DMS 273 (cell line): Measurements from ENCODE around the gene ITGB6.

Experiments
- DNase-seq: peaks from one replicate; lab custom pipeline; 2025; ENCODE audit not compliant: unreplicated experiment; lab: John Stamatoyannopoulos, UW

ITGB6 gene

DNA sequence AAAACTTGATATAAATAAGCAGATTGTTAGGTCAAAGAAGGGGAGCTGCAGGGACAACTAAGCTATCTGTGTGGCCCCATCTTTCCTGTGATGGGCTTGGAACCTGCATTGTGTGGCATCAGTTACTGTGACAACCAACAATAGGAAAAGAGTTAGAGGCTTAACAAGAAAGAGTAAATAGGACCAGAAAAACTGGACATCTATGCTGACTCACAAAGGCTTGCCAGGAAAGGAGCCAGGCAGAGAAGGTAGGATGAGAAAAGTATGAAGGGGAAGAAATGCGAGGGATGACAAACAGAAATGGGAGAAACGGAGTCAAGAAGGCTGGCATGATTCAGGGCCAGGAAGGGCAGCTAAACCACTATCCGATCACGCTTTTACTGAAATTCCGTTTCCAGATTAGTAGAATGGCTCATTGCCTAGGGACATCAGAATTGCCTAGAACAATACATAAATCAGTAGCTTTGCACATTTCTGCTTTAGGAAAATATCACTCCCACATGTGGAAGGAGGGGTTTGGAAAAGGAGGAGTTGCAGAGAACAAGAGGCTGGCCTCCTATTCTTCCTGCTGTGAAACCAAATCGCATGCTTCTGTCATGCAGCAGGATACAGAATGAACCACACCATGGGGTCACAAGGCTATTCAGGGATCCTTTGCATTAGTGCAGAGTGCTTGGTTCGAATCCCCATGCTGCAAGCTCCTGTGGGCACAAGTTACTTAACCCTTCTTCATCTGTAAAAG, 144.9 kb downstream of the ITGB6 start:
- DNase-seq: no peak

DNA sequence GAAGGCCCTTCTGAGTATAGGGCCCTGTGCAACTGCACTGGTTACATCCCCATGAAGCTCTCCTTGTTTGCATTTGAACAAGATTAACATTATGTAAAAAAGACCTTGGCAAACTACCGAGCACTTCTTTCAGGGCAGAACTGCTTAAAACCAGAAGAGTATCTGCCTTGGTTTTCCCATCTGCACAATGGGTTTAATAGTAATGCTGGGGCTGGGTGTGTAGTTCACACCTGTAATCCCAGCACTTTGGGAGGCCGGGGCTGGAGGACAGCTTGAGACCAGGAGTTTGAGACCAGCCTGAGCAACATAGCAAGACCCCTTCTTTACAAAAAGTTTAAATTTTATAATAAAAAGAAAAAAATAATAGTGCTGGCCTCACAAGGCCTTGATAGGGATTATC, 146.1 kb downstream of the ITGB6 start:
- DNase-seq: no peak

DNA sequence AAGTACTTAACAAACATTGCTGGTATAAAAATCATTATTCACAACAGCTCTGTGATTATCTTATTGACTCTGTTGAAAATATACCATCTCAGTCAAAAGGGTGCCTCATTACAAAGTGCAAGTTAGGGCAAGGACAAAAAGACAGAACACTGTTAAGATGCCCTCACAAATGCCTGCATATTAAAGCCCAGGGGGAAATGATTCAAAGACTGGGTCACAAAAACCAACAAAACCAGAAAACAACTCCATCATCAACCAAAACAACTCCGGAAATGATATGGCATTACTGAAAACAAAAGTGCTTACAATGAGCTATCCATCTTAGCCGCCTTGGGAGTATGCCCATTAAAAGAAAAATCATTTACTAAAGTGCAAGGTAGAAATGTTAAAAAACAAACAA, 147.5 kb downstream of the ITGB6 start:
- DNase-seq: no peak

DNA sequence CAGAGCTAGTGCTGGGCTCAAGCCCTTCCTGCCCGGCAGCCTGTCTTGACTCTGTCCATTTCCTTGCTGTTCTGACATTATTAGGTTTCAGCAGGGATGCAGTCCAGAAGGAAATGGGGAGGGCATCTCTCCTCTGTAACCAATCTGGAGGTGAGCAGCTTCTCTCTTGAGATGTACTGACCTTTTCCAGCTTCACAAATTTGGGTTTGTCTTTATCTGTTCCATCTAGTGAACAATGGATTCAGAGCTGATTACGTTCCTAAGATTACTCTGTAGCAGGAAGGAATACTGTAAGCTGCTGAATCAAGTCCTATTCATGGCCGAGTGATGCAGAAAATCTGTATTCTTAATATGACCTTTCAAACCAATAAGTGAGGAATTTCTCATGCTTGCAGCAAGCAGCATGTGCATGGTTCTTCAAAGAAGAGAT, 148.7 kb downstream of the ITGB6 start:
- DNase-seq: no peak

DNA sequence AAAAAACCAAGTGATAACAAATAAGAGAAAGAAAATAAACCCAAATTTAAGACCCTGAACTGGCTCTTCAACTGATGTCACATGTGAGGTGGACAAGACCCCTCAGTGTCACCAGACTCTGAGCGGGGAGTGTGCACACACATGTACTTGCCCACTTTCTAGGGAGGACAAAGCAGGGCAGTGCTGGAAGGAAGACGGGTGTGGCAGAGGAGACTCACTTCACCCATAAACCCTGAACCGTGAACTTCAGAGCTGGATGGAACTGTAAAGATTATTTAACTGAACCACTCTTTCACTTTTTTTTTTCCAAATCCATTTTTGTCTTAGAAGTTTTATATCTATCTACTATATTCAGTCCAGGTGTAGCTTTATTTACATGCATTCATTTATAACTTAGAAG, 149.9 kb downstream of the ITGB6 start:
- DNase-seq: no peak
